Trophoblast cell (in vitro differentiated cells and primary cell): ENCODE data around the gene IGSF11.

Source experiments
- DNase-seq, 2 donors: peaks; one replicate each; pipeline ENCODE4 v3.0.0-alpha.2; 2016
- H2AFZ ChIP-seq: 2 replicates; pipeline ENCODE4 v1.6.1; 2013; ENCODE audit warnings: low read length, moderate library complexity, mild to moderate bottlenecking; ENCODE audit not compliant: insufficient read depth, poor library complexity
- H2AK5ac ChIP-seq: 2 replicates; pipeline ENCODE4 v1.6.1; 2013; ENCODE audit warnings: mild to moderate bottlenecking, low read length
- H2BK120ac ChIP-seq: 2 replicates; pipeline ENCODE4 v1.6.1; 2013; ENCODE audit warnings: low read length, mild to moderate bottlenecking, moderate library complexity; ENCODE audit not compliant: insufficient read depth, poor library complexity
- H2BK12ac ChIP-seq: 2 replicates; pipeline ENCODE4 v1.6.1; 2013; ENCODE audit warnings: mild to moderate bottlenecking, low read length, moderate library complexity
- H2BK5ac ChIP-seq: 2 replicates; pipeline ENCODE4 v1.6.1; 2013; ENCODE audit warnings: low read length, low read depth, moderate library complexity, mild to moderate bottlenecking; ENCODE audit not compliant: poor library complexity
- H3K14ac ChIP-seq: 2 replicates; pipeline ENCODE4 v1.6.1; 2013; ENCODE audit warnings: mild to moderate bottlenecking, low read length
- H3K18ac ChIP-seq: 2 replicates; pipeline ENCODE4 v1.6.1; 2013; ENCODE audit warnings: mild to moderate bottlenecking, low read length
- H3K23ac ChIP-seq: 2 replicates; pipeline ENCODE4 v1.6.1; 2013; ENCODE audit warnings: low read length
- H3K27ac ChIP-seq: 2 replicates; pipeline ENCODE4 v1.5.1; 2013; ENCODE audit warnings: low read depth, mild to moderate bottlenecking, inconsistent platforms, low read length, moderate library complexity
- H3K27me3 ChIP-seq: 2 replicates; pipeline ENCODE4 v1.6.1; 2013; ENCODE audit warnings: inconsistent platforms, mild to moderate bottlenecking, low read length, moderate library complexity; ENCODE audit not compliant: insufficient read depth
- H3K36me3 ChIP-seq, 2 experiments: 1 replicate in 1 of 2; 2 replicates in 1 of 2; pipeline ENCODE4 v1.6.1; 2013; ENCODE audit warnings: low read length in 2 of 2, mild to moderate bottlenecking in 2 of 2, moderate library complexity in 1 of 2; ENCODE audit not compliant: insufficient read depth in 2 of 2, control insufficient read depth in 1 of 2
- H3K4ac ChIP-seq: 2 replicates; pipeline ENCODE4 v1.6.1; 2013; ENCODE audit warnings: low read depth, mild to moderate bottlenecking, low read length, moderate library complexity
- H3K4me1 ChIP-seq, 2 experiments: 1 replicate in 1 of 2; 2 replicates in 1 of 2; pipeline ENCODE4 v1.6.1; 2013; ENCODE audit warnings: low read length in 2 of 2, mild to moderate bottlenecking in 2 of 2, moderate library complexity in 1 of 2; ENCODE audit not compliant: insufficient read depth in 2 of 2, control insufficient read depth in 1 of 2
- H3K4me2 ChIP-seq: 2 replicates; pipeline ENCODE4 v1.6.1; 2013; ENCODE audit warnings: inconsistent platforms, mild to moderate bottlenecking, low read length, moderate library complexity
- H3K4me3 ChIP-seq: 2 replicates; pipeline ENCODE4 v1.5.1; 2013; ENCODE audit warnings: mild to moderate bottlenecking, low read depth, low read length, inconsistent platforms
- H3K79me1 ChIP-seq: one replicate; pipeline ENCODE4 v1.6.1; 2013; ENCODE audit warnings: low read length
- H3K79me2 ChIP-seq: 2 replicates; pipeline ENCODE4 v1.6.1; 2013; ENCODE audit warnings: low read length, mild to moderate bottlenecking; ENCODE audit not compliant: control insufficient read depth, insufficient read depth, poor library complexity
- H3K9ac ChIP-seq: 2 replicates; pipeline ENCODE4 v1.6.1; 2013; ENCODE audit warnings: mild to moderate bottlenecking, low read length
- H3K9me3 ChIP-seq: 2 replicates; pipeline ENCODE4 v1.6.1; 2013; ENCODE audit warnings: low read depth, mild to moderate bottlenecking, control low read depth, inconsistent platforms, low read length; ENCODE audit not compliant: insufficient read depth
- H4K12ac ChIP-seq: 2 replicates; pipeline ENCODE4 v1.6.1; 2013; ENCODE audit warnings: low read depth, mild to moderate bottlenecking, low read length, moderate library complexity
- H4K8ac ChIP-seq: 2 replicates; pipeline ENCODE4 v1.6.1; 2013; ENCODE audit warnings: low read depth, mild to moderate bottlenecking, low read length, moderate library complexity
- H4K91ac ChIP-seq: one replicate; pipeline ENCODE4 v1.6.1; 2013; ENCODE audit warnings: low read depth, mild to moderate bottlenecking, low read length, moderate library complexity
- WGBS: extraction: QIAGEN DNeasy Blood & Tissue Kit; methylation state at CpG from one replicate; pipeline ENCODE4 v1.1.7; 2013; ENCODE audit warnings: missing lambda C conversion rate; ENCODE audit not compliant: insufficient read length, insufficient coverage; ENCODE audit errors: extremely low coverage; 5-methylcytosine and 5-hydroxymethylcytosine counted together

The IGSF11 gene

GRCh38 chr3:119042162-119042561, 7.5 kb upstream of the IGSF11 start:
- no peak overlapping the region for H2AFZ ChIP-seq
- no peak overlapping the region for H3K4me2 ChIP-seq
- no peak overlapping the region for H2BK120ac ChIP-seq
- no peaks in the 10 kb centered on the region for H3K79me1 ChIP-seq
- no peak overlapping the region for H2BK12ac ChIP-seq
- H4K12ac ChIP-seq = no peak overlapping the region
- no CpG with 5 or more reads among the region's 2 CpGs for WGBS
- no peaks in the 10 kb centered on the region for H3K4me1 ChIP-seq
- H2BK5ac ChIP-seq = no peak overlapping the region
- no peak overlapping the region for H3K18ac ChIP-seq
- peak overlapping the region; percentile 3 for H3K9ac ChIP-seq
- no peak overlapping the region for H2AK5ac ChIP-seq
- H3K27me3 ChIP-seq = no peaks in the 10 kb centered on the region
- H3K36me3 ChIP-seq = no peaks in the 10 kb centered on the region
- no peak overlapping the region for H3K23ac ChIP-seq
- no peak for DNase-seq
- H3K4ac ChIP-seq = no peak overlapping the region
- no peak overlapping the region for H3K14ac ChIP-seq
- no peaks in the 10 kb centered on the region for H3K79me2 ChIP-seq
- H4K8ac ChIP-seq = no peak overlapping the region
- H4K91ac ChIP-seq = no peak overlapping the region
- no peak overlapping the region for H3K27ac ChIP-seq
- no peaks in the 10 kb centered on the region for H3K9me3 ChIP-seq
- H3K4me3 ChIP-seq = no peak overlapping the region

- Histone ChIP-seq H3K9ac (no peak overlapping the region), H4K91ac (no peak overlapping the region), H3K4me3 (no peak overlapping the region), H2AFZ (no peak overlapping the region), H3K27ac (no peak overlapping the region), H4K8ac (no peak overlapping the region), H3K4ac (no peak overlapping the region), H2BK12ac (no peak overlapping the region), H2AK5ac (no peak overlapping the region), H3K4me1 (peaks cover 2% of the 10 kb centered on the region in 2 experiments), H2BK5ac (no peak overlapping the region), H3K36me3 (no peaks in the 10 kb centered on the region), H3K4me2 (peak overlapping the region; percentile 93), H3K9me3 (no peaks in the 10 kb centered on the region), H3K79me2 (no peaks in the 10 kb centered on the region), H3K18ac (no peak overlapping the region), H3K14ac (no peak overlapping the region), H4K12ac (no peak overlapping the region), H3K23ac (no peak overlapping the region), H2BK120ac (no peak overlapping the region), H3K27me3 (no peaks in the 10 kb centered on the region), H3K79me1 (no peaks in the 10 kb centered on the region)
- WGBS = no CpG with 5 or more reads among the region's 18 CpGs
- DNase-seq = no peak
Measured at GRCh38 chr3:119035014-119035346, 334 bp upstream of the IGSF11 start.

GRCh38 chr3:119033393-119034255, 1.0 kb downstream of the IGSF11 start:
- Histone ChIP-seq H3K4me1 (peaks cover 2% of the 10 kb centered on the region in 2 experiments), H3K23ac (no peak overlapping the region), H3K27ac (no peak overlapping the region), H3K4ac (no peak overlapping the region), H2AK5ac (no peak overlapping the region), H3K79me1 (no peaks in the 10 kb centered on the region), H4K91ac (no peak overlapping the region), H4K12ac (no peak overlapping the region), H2BK12ac (no peak overlapping the region), H3K9ac (no peak overlapping the region), H3K4me3 (no peak overlapping the region), H3K18ac (no peak overlapping the region), H3K36me3 (no peaks in the 10 kb centered on the region), H2BK5ac (no peak overlapping the region), H3K14ac (no peak overlapping the region), H4K8ac (no peak overlapping the region), H3K4me2 (peak overlapping the region; percentile 93), H3K79me2 (no peaks in the 10 kb centered on the region), H2AFZ (peak overlapping the region; percentile 92), H3K27me3 (no peaks in the 10 kb centered on the region), H2BK120ac (no peak overlapping the region), H3K9me3 (no peaks in the 10 kb centered on the region)
- no CpG with 5 or more reads among the region's 14 CpGs for WGBS
- DNase-seq = peak in 1 of 2 donors; percentile 2

- H4K12ac ChIP-seq = no peak overlapping the region
- no peak overlapping the region for H2BK5ac ChIP-seq
- H3K36me3 ChIP-seq = no peaks in the 10 kb centered on the region
- H2AK5ac ChIP-seq = no peak overlapping the region
- H3K79me2 ChIP-seq = no peaks in the 10 kb centered on the region
- no peak overlapping the region for H3K9ac ChIP-seq
- H4K91ac ChIP-seq = no peak overlapping the region
- H3K4me1 ChIP-seq = no peaks in the 10 kb centered on the region
- H3K27me3 ChIP-seq = no peaks in the 10 kb centered on the region
- no peak overlapping the region for H3K4me2 ChIP-seq
- no peak overlapping the region for H3K23ac ChIP-seq
- no peak overlapping the region for H2AFZ ChIP-seq
- no peaks in the 10 kb centered on the region for H3K9me3 ChIP-seq
- H3K14ac ChIP-seq = no peak overlapping the region
- H3K4me3 ChIP-seq = no peak overlapping the region
- no peak overlapping the region for H4K8ac ChIP-seq
- no peak overlapping the region for H3K27ac ChIP-seq
- no peak overlapping the region for H3K18ac ChIP-seq
- no peak overlapping the region for H3K4ac ChIP-seq
- no peaks in the 10 kb centered on the region for H3K79me1 ChIP-seq
- no peak for DNase-seq
- H2BK120ac ChIP-seq = no peak overlapping the region
- WGBS = no CpG with 5 or more reads among the region's 3 CpGs
- H2BK12ac ChIP-seq = no peak overlapping the region
Measured at GRCh38 chr3:119025171-119025795, 9.4 kb downstream of the IGSF11 start.
